ENCODE data around the gene CIITA. TPM values are rescaled to one million over a fixed set of nuclear protein-coding genes. Genes with fewer than 3 reads are reported as not detected.

CIITA gene
- total RNA-seq, 1 donor from 2014 or later, result 0.20 TPM

GRCh38 chr16:10865991-10866966, 10.7 kb upstream of the CIITA start:
- H3K36me3 Mint-ChIP-seq, result no peaks in the 10 kb centered on the region
- no peak overlapping the region for H3K4me3 Mint-ChIP-seq
- TF ChIP-seq, protein P1, sequence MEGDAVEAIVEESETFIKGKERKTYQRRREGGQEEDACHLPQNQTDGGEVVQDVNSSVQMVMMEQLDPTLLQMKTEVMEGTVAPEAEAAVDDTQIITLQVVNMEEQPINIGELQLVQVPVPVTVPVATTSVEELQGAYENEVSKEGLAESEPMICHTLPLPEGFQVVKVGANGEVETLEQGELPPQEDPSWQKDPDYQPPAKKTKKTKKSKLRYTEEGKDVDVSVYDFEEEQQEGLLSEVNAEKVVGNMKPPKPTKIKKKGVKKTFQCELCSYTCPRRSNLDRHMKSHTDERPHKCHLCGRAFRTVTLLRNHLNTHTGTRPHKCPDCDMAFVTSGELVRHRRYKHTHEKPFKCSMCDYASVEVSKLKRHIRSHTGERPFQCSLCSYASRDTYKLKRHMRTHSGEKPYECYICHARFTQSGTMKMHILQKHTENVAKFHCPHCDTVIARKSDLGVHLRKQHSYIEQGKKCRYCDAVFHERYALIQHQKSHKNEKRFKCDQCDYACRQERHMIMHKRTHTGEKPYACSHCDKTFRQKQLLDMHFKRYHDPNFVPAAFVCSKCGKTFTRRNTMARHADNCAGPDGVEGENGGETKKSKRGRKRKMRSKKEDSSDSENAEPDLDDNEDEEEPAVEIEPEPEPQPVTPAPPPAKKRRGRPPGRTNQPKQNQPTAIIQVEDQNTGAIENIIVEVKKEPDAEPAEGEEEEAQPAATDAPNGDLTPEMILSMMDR (IDR thresholded peaks at IDR 0.05; ENCODE audit: unreplicated experiment), result no peak
- peaks cover 69% of the 10 kb centered on the region for H3K27me3 Mint-ChIP-seq (ENCODE audit: low read depth)
- no peaks in the 10 kb centered on the region for H3K9me3 Mint-ChIP-seq
- no peak overlapping the region for H3K27ac Mint-ChIP-seq
- no peaks in the 10 kb centered on the region for H3K4me1 Mint-ChIP-seq
- DNase-seq (ENCODE audit: low spot score in 2 of 2, unreplicated experiment in 2 of 2), result no peak

DNA sequence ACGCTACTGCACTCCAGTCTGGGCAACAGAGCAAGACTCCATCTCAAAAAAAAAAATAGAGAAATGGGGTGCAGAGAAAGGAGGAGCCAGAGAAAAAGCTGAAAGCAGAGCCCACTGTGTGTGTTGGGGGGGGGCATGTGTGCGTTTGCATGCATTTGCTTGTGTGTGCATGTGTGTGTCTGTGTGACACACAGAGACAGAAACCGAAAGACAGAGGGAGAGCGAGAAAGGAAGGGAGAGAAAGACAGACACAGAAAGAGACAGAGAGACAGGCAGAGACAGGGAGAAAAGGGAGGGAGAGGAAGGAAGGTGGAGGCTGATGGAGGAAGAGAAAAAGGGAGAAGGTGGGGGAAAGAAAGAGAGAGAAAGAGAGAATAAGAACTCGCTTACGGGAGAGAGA, 9.8 kb upstream of the CIITA start:
- Mint-ChIP-seq H3K27me3 (ENCODE audit: low read depth) (peaks cover 68% of the 10 kb centered on the region), H3K4me1 (no peaks in the 10 kb centered on the region), H3K27ac (no peak overlapping the region), H3K36me3 (no peaks in the 10 kb centered on the region), H3K9me3 (no peaks in the 10 kb centered on the region), H3K4me3 (no peak overlapping the region)
- DNase-seq (ENCODE audit: low spot score in 2 of 2, unreplicated experiment in 2 of 2), result no peak
- TF ChIP-seq, protein P1 (IDR thresholded peaks at IDR 0.05; ENCODE audit: unreplicated experiment), result no peak

- TF ChIP-seq, protein P1 (IDR thresholded peaks at IDR 0.05; ENCODE audit: unreplicated experiment), result no peak
- Mint-ChIP-seq H3K36me3 (no peaks in the 10 kb centered on the region), H3K4me1 (no peaks in the 10 kb centered on the region), H3K9me3 (no peaks in the 10 kb centered on the region), H3K27me3 (ENCODE audit: low read depth) (peaks cover 66% of the 10 kb centered on the region), H3K4me3 (no peak overlapping the region), H3K27ac (no peak overlapping the region)
- no peak for DNase-seq (ENCODE audit: low spot score in 2 of 2, unreplicated experiment in 2 of 2)
Observed at GRCh38 chr16:10868104-10868595, 8.9 kb upstream of the CIITA start.

- no peak for DNase-seq (ENCODE audit: low spot score in 2 of 2, unreplicated experiment in 2 of 2)
- Mint-ChIP-seq H3K4me1 (no peaks in the 10 kb centered on the region), H3K9me3 (no peaks in the 10 kb centered on the region), H3K27ac (no peak overlapping the region), H3K36me3 (no peaks in the 10 kb centered on the region), H3K4me3 (no peak overlapping the region), H3K27me3 (ENCODE audit: low read depth) (peaks cover 68% of the 10 kb centered on the region)
- TF ChIP-seq, protein P1 (IDR thresholded peaks at IDR 0.05; ENCODE audit: unreplicated experiment), result no peak
Observed at GRCh38 chr16:10868596-10869469, 8.2 kb upstream of the CIITA start.

DNA sequence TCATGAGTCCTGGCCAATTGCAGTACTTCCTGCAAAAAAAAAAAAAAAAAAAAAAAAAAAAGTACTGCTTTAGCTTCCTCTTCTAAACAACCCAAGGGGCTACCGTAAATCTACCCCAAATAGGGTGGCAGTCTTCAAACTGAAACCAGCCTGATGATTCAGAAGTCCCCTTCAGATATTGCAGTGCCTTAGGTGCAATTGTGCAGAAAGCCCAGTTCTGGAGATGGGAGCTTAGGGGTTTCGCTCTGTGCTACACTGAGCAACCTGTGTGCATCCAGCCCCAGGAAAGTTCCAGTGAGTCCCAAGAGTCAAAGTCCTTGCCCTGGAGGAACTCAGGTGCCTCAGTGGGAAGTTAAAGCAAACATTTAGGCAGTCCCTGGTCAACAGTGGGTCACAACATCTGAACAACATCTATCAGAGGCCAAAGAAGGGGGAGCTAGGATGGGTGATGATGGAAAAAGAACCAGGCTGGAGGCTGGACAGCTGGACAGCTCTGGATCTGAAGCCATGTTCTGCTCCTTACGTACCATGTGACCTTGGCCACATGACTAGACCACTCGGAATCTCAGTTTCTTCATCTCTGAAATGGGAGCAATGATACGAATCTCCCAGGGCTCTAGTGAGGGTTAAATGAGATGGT, 6.7 kb upstream of the CIITA start:
- Mint-ChIP-seq H3K27me3 (ENCODE audit: low read depth) (peaks cover 69% of the 10 kb centered on the region), H3K36me3 (no peaks in the 10 kb centered on the region), H3K9me3 (no peaks in the 10 kb centered on the region), H3K4me1 (no peaks in the 10 kb centered on the region), H3K4me3 (no peak overlapping the region), H3K27ac (no peak overlapping the region)
- DNase-seq (ENCODE audit: low spot score in 2 of 2, unreplicated experiment in 2 of 2), result no peak
- TF ChIP-seq, protein P1 (IDR thresholded peaks at IDR 0.05; ENCODE audit: unreplicated experiment), result no peak

All from mesothelial cell of epicardium (in vitro differentiated cells).